Activated T-cell treated with anti-CD3 and anti-CD28 coated beads for 48 hours (primary cell): Measurements from ENCODE around the gene THADA.
"Not testable (repeated sequence)": the region's sequence is repeated elsewhere in the genome, so short reads cannot be mapped to it uniquely, and the experiment has no call there.

Experiments used
- DNase-seq: peaks from one replicate; pipeline ENCODE4 v3.0.0-alpha.2; 2020; ENCODE audit warnings: low read depth

The THADA gene

DNA sequence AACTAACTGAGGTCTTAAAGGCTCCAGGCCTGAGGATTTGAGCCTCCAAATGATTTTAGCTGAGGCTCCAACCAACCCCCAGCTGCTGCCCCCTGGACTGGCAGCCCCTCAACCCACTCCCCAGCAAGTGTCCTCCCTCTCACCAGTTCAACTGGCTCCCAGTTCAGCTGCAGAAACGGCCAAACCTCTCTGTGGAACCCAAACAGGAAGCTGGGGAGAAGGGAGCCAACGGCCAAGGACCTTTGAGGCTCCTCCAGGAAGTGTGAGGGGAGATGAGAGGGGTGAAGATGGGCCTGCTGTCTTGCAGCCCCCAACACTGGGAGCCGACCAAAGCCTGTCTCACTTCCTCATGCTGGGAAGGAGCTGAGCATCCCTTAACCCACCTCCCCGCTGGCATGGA lies 394.3 kb downstream of the THADA start:
- DNase-seq: no peak

DNA sequence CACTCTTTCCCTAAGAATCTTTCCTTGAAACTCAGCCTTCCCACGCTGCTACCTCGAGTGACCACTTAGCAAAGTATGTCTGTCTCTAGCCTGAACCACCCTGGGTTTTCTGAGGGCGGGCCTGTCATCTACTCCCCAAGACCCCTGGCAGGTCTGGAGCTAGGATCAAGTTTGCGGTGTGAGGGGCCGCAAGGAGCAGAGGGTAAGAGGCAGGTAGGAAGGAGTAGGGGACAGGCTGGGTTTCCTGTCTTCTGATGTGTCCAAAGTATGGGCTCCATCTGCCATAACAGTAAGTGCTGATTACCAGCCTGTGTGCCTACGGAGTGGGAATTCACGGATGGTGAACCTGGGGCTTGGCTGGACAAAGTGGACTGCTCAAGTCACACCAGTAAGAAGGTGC lies 394.8 kb downstream of the THADA start:
- no peak for DNase-seq

DNA sequence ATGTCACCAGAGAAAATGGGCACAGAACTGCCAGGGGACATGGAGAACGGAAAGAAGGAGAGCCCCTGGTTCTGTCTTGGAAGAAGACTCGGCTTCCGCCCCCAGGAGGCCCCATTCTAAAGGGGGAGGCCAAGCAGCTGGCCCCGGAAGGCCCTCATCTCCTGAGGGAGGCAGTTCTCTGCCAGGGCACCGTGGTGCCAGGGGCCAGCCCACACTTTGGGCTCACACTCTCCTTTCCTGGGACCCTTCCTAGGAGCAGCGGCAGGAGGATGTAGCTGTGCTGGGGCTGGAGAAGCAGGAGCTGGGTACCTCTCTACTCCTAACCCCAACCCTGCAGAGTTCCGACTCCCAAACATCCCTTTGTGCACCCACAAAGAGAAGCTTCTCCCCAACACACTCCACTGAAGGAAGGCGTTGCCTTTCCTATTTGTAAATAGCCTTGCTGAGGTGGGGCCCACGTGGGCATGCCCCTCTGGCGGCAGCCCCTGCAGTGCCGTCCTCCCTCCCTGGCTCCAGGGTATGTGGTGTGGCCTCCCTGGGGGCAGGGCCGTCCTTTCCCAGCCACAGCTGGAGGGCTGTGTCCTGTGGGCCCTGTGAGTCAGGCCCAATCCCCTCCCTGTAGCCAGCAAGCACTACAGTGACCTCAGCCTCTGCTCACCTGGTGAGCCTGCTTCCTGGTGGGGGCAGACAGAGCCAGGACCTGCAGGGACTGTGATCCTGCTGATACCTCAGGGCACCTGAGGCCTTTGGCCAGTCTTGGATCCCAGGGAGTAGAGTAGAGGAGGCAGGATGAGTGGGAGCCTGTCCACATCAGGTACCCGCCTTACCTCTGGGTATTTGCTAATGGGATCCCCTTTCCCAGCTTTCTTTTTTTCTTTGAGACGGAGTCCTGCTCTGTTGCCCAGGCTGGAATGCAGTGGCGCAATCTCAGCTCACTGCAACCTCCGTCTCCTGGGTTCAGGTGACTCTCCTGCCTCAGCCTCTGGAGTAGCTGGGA lies 396.0 kb downstream of the THADA start:
- DNase-seq: no peak

DNA sequence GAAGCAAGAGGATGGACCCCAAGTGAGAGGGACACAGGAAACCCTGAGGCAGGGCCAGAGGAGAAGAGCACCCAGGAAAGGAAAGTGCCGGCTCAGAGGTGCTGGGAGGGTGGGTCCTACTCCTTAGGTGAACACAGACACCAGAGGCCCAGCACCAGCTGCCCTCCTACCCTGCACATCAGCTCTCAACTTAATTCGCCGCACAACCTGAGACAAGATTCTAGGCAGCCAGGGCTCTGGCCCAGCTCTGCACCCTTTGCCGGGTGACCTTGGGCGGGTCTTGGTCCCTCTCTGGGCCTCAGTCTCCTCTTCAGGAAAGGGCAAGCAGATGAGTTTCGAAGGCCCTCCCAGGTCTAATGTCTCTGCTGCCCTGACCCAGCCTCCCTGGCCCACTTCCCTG lies 397.6 kb downstream of the THADA start:
- DNase-seq: no peak

DNA sequence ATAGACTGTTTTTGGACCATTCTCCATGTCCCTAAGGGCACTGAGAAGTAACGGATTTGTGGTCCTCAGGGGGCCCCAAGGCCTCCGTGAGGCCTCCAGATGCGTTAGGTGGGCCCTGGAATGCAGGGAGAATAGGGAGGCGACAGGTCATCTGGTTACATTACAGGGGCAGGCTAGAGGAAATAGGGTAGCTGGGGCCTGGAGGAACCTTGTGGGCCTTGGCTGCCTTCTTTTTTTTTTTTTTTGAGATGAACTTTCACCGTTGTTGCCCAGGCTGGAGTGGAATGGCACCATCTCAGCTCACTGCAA lies 398.3 kb downstream of the THADA start:
- no peak for DNase-seq

DNA sequence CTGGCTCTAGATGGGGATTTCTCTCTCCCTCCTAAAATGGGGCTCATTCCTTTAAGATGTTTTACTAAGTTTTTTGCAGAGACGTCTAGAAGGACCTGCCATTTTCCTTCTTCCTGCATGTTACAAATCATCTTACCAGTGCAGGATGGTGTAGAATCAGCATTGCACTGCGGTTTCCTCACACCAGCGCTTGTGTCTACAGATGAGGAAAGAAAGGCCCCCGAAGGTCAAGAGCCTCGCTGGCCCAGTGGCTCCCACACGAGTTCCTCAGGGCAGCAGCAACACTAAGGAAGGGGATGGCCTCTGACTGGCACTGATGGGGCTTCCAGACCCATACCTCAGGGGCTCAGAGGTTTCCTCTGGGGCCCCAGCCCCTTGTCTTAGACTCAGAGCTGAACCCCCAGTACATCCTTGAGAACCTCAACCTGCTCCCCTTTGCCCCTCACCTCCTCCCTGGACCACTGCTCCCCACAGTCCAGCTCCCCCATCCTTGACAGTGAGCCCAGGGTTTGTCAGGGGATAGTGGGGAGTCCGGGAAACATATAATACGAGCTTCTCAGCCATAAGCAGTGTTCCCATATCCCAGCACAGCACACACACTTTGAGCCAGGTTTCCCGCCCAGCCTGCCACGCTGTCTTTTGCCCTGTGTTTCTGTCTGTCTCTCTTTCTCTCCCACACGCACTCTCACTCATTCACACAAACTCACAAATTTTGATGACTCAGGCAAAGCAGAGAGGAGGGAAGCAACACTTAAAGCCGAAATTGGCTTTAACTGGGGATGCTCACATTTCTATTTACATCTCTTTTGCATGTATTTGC lies 398.9 kb downstream of the THADA start:
- DNase-seq: no peak

DNA sequence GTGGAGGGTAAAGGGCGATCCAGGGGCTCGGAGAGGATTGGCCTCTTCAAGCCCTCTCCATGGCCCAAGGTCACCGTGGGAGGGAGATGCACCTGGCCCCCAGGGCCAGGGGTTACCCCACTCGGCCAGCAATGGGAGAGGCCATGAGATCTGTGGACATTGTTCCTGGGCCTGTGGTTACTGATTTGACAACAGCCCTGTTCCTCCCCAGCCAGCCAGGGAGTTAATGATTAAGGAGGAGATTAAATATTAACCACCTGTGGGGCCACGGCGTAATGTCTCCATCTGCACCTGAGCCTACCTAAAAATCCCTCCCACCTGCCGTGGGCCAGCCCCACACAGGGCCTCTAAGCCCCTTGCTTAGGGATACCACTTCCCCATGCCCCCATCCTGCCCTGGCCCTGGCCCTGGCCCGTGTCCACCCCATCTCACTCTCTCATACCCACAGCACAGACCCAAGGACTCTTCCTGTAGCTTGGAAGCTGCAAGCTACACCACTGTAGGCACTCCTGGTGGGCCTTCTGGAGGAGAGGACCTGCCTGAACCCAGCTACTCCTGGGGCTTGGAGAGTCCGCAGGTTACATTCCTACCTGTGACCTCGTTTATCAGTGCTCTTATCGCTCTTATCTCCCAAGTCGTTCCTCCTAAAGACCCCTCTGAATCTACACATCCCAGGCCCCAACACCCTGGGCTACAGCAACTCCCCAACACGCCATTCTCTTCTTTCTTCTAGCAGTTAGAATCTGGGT lies 401.5 kb downstream of the THADA start:
- DNase-seq: no peak

DNA sequence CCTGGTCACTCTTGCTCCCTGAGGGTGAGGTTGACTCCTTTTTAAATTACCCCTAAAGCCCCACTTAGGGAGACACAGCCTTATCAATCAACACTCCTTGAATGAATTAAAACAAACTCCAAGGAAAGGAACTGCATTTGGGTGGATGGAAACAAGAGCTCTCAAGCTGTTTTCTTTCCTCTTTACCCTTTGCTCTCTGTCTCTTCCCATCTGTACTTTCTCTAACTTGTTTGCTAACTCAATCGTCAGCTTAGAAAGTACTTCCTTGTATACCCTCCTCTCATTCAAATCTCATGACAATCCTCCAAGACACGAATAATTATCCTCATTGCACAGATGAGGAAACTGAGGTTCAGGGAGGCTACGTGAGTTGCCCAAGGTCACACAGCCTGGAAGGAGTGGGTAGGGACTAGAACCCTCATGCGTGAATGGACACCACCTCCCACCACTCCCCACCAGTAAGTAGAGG lies 402.2 kb downstream of the THADA start:
- DNase-seq: no peak

DNA sequence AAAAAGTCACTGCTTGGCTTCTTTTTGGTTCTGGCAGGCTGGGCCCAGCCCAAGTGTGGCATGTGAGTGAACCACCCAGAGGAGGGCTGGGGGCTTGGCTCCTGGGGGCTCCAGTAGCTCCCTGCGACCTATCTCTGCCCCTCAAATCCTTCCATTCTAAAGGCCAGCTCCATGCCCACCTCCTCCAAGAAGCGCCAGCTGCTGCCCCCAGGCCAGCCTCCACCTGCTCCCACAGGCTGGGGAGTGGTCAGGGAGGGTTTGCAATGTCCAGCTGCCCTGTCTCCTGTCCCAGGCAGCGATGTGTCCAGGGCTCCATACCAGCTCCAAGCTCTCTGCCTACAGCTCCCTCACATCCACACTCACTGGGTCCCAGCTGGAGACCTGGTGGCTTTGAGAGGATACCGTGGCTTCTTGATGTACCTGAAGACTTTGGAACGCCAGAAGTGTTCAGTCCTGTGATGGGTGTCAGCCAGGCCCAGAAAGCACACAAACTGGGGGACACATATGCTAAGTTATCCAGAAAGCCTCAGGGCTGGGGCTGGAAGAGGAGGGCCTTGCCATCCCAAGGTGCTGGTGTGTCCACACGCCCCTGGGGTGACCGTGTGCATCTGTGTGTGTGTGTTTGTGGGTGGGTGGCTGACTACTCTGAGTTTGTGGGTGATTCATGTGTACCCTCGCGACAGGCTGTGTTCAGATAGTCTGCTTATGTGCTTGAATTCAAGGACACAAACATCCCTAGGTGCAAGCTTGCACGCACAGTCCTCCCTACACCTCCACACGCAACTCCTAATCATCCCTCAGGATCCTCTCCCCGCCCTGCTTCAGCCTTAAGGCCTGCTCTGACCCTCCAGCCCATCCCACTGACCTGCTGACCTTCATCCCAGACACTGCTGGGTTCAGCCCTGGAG lies 402.8 kb downstream of the THADA start:
- no peak for DNase-seq

DNA sequence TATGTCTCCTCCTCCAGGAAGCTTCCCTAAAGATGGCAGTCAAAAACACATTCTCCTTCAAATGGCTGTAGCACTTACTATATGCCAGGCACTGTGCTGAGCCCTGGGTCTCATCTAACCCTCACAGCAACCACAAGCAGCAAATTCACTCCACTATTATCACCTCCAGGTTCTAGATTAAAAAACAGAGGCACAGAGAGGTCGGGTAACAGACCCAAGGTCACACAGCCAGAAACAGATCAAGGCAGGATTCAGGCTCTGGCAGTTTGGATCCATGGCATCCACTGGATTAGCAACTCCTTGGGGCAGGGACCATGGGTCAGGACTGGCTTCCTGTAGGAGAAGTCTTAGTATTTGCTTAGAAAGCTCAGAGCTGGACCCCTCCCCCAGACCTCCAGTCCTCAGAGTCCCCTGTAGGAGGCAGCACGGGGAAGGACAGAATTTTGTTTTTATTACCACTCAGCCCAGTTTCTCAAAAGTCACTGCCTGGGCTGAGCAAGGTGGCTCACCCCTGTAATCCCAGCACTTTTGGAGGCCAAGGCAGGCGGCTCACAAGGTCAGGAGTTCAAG lies 403.8 kb downstream of the THADA start:
- no peak for DNase-seq

DNA sequence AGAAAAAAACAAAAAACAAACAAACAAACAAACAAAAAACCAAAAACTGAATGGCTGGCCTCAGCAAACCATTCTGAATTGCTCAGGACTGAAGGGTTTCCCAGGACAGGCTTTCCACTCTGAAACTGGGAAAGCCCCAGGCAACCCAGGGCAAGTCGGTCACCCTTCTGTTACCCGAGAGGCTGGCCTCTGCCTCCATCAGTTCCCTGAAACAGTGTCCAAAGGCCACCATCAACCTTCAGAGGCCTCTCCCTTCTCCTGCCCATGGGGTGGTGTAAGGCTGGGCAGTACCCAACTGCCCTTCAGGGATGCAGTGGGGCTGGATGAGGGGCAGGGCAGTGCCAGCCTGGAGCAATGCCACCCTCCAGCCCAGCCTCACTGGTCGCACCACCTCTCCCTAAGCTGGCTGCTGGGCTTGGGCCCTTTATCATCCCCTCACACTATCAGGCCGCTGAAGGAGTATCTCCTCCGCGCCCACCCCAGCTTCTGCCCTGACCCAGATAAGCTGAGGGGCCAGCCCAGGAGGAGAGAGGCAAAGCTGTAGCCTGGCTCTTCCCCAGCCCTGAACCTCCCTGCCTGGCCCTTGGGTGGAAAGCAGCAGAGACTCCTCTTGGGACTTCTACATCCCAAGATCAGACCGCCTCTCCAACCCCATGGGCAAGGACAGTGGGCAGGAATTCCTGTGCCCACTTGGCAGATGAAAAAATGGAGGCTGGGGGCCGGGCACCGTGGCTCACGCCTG lies 405.4 kb downstream of the THADA start:
- no peak for DNase-seq

DNA sequence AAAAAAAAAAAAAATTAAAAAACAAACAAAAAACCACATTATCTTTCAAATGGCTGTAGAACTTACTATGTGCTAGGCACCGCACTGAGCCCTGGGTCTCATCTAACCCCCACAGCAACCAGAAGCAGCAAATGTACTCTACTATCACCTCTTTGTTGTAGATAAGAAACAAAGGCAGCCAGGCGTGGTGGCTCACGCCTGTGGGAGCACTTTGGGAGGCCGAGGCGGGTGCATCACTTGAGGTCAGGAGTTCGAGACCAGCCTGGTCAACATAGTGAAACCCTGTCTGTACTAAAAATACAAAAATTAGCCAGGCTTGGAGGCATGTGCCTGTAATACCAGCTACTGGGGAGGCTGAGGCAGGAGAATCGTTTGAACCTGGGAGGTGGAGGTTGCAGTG lies 406.0 kb downstream of the THADA start:
- not testable (repeated sequence) for DNase-seq

DNA sequence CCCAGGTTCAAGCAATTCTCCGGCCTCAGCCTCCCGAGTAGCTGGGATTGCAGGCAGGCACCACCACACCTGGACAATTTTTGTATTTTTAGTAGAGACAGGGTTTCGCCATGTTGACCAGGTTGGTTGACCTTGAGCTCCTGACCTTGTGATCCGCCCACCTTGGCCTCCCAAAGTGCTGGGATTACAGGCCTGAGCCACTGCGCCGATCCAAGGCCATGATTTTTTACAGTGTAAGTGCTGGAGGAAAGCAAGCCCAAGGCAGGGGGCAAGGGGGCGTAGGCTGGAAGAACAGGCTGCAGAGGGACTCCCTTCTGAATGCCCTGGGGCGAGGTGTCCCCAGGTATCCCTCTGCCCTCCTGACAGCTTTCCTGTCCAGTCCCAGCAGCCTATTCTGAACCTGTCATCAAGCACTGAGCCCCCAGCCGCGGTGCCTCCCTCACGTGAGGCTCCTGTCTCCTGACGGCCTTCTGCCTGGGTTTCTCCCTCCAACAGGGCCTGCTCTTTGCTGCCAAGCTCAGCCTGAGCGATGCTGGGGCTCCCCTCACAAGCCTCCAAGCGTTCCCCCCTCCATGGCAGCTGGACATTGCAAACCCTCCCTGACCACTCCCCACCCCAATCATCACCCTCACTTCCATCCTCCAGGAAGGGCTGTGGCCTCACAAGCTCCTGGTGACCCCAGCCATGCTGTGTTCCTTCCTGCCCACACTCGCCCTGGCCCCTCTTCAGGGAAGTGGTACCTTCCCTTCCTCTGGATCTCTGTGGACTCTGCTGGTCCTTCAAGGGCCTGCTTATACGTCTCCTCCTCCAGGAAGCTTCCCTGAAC lies 407.1 kb downstream of the THADA start:
- no peak for DNase-seq

DNA sequence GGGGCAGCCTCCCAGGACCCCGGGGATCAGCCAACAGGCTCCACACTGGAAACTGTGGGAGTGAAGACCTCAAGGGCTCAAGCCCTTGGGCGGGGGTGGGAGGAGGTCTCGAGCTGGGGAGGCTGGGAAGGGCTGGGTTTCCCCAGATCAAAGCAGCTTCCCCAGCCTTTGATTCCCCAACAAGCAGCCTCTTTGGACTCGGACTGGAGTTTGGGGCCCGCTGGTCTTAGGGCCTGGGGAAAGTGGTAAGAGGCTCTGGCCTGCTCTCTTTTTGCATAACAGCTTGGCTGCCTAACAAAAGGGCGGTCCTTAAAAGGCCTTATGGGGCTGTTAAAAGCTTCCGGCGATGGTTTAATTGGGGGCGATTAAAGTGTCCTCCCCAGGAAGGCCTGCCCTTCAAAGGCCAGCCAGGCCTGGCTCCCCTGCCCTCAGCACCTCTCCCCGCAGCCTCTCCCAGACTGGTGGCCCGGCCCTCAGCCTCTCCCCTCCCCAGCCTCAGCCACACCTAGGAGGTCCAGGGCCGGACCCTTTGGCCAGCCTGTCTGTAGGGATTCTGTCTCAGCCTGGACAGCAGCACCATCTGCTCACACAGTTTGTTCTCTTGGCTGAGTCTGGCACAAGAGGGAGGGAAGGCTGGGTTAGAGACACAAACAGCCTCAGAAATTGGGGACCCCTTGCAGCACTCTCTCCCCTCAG lies 409.0 kb downstream of the THADA start:
- no peak for DNase-seq

DNA sequence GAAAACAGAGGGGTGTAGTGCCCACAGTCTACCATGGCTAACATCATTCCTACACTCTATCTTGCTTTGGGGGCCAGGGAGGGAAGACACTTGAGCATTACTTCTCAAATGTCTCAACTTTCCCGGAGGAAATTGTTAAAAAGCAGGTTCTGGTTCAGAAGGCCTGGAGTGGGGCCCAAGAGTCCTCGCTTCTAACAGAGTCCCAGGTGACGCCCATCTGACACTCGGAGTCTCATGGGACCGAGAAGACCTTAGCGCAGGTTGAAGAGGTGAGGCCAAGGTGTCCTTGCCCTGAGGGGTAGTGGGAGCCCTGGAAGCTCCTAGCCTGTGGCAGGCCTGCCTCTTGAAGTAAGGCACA lies 409.5 kb downstream of the THADA start:
- DNase-seq: no peak

DNA sequence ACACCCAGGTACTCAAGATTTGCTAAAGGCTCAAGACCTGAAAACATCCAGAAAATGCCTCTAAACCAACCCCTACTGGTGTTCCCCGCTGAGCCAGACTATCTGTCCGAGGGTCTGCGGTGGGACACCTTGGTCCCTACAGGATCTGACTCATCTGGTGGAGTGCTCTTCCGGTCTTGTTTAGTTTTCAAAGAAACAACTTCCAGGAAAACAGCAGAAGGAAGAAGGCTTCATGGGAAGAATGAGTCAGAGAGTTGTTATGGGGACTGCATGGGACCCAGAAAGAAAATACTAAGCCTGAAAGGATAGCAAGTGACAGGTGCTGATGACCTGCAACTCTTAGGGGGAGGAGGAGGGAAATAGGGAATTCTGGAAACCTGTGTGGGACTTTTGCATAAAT lies 410.7 kb downstream of the THADA start:
- no peak for DNase-seq

DNA sequence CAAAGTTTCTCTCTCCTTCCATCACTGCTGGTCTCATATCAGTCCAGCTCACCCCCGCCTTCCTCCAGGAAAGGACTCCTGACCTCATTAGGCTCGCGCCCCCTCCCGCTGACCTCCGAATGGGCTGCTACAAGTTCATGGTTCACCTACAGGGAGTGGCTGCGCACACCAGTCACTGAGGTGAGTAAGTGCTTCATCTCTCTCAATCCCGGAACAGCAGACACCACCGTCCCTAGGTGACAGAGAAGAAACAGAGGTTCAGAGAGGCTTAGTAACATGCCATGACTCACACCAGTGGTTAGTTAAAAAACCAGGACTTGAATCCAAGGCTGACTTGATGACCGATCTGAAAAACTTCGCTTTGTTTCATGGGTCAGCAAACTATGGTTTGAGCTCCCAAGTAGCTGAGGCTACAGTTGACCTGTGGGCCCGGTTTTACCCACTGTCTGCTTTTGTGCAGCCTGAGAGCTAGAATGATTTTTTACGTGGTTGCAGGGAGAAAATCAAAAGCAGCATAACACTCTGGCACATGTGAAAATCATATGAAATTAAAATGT lies 411.4 kb downstream of the THADA start:
- no peak for DNase-seq

DNA sequence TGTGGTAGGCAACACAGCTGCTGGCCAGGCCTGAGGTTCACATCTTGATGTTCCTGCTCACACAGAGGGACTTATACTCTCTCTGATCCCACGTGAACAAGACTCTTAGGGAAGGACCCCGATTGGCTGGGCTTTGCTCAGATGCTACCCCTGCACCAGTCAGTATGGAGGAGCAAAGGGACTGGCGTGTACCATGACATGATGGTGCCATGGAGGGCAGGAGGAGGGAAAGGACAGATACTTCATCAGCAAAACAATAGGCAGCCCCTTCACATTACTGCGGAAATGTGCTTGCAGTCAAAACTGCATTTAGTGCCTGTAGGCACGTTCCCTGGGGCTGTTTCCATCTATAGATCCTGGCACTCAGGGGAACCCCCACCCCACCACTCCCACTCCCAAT lies 412.1 kb downstream of the THADA start:
- no peak for DNase-seq

DNA sequence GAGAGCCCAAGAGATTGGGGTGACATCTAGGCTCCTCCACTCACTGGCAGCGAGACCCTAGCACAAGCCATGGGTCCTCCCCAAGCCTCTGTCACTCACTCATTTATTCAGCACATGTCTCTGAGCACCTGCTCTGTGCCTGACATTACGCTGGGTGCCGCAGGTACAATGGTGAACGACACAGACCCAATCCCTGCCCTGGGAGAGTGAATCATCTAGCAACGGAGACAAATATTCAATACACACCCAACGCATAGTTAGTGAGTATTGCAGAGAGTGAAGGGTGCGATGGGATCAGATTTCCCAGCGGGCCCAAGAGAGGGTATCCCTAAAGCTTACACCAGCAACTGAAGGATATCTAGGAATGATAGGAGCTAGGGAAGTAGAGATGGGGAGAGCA lies 414.9 kb downstream of the THADA start:
- no peak for DNase-seq
